CD4-positive, alpha-beta T cell treated with Interleukin-2 at 100 ng/mL for 4 hours (primary cell): ENCODE data around the gene IL3.

Experiments used
- DNase-seq: peaks from one replicate; pipeline ENCODE4 v3.0.0-alpha.2; 2020; ENCODE audit warnings: low spot score

IL3 gene

GRCh38 chr5:132057498-132058255, 2.8 kb upstream of the IL3 start:
- DNase-seq: no peak

- DNase-seq: no peak
Measured at GRCh38 chr5:132058646-132059042, 1.8 kb upstream of the IL3 start.

DNA sequence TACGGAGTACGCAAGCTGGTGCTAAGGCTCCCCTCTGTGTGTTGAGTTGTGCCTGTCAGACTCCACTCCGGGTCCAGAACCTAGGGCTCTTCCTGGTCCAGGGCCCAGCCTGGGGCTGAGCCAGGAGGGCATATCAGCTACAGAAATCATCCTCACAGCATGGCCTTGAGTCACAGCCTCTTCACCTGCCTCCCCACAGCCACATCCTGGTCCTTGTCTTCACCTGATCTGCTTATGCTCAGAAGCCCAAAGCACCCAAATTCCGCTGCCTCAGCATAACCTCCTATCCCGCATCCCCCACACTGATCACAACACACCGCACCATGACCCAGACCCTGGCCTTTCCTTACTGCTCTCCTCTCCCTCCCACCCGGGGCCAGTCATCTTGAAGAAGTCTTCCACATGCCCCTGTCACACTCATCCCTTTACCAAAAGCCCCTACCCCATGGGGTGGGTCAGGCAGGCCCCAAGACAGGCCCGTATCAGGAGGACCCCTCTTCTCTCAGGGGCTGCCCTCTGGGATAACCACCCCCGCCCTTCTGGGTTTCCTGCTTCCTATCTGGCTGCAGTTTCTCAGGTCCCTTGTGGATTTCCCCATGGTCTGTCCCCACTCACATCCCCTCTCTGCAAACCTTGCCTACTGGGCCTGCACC, 1.3 kb upstream of the IL3 start:
- peak; percentile 42 for DNase-seq

DNA sequence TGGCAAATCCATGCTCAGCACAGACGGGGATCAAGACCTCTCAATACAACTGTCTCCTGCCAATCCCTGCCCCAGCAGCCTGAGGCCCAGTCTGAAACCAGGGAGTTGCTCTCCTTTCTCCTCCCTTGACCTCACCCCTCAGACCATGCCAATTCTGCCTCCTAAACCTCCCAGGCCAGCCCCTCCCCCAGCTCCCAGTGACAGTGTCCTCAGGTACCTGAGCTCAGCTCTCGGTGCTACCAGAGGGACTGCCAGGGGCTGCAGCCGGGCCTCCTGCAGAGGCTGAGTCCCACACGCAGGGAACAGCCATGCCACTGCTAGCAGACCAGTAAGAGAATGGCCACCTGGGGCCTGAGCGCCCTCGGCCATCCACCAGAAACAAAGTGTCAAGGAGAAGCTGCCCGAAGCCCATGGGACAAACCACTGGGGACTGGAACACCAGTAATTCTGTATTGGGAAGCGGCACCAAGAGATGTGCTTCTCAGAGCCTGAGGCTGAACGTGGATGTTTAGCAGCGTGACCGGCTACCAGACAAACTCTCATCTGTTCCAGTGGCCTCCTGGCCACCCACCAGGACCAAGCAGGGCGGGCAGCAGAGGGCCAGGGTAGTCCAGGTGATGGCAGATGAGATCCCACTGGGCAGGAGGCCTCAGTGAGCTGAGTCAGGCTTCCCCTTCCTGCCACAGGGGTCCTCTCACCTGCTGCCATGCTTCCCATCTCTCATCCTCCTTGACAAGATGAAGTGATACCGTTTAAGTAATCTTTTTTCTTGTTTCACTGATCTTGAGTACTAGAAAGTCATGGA, 557 bp upstream of the IL3 start:
- DNase-seq: no peak

GRCh38 chr5:132063090-132063911, 2.8 kb downstream of the IL3 start:
- peak; percentile 80 for DNase-seq

- no peak for DNase-seq
Measured at GRCh38 chr5:132064140-132064539, 3.7 kb downstream of the IL3 start.

- peak; percentile 82 for DNase-seq
Measured at GRCh38 chr5:132064738-132065331, 4.4 kb downstream of the IL3 start.

- DNase-seq: peak; percentile 57
Measured at GRCh38 chr5:132065351-132065937, 5.0 kb downstream of the IL3 start.

DNA sequence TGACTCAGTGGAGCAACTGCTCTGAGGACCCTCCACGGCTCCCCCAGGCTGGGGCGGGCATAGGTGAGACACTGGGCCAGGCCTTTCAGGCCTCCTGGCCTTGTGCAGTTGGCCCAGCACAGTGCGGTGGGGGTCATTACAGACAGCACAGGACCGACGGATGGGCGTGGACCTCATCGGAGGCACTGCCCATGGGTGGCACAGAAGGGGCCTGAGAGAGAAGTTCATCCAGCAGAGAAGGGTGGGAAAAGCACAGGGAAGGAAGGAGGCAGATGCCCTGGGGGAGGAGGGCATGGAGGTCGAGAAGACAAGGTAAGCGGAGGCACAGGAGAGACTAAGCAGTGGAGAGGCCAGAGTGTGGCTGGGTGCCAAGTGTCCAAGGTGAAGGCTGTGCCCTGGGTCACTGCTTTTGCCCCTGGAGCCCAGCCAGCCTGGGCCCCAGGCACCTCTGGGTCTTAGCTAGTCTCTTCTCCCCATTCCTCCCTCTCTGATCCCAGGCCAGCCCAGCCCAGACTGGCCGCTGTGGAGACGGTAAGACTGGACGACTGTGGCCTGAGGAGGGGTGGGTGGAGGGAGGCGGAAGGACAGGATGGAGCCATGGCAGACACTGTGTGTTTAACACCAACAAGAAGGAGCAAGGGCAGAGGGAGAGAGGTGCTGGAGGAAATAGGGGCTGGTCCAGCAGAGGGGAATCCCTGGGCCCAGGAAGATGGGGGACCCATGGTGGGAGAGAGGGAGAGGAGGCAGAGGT, 5.7 kb downstream of the IL3 start:
- no peak for DNase-seq

- no peak for DNase-seq
Measured at GRCh38 chr5:132066871-132067270, 6.4 kb downstream of the IL3 start.

DNA sequence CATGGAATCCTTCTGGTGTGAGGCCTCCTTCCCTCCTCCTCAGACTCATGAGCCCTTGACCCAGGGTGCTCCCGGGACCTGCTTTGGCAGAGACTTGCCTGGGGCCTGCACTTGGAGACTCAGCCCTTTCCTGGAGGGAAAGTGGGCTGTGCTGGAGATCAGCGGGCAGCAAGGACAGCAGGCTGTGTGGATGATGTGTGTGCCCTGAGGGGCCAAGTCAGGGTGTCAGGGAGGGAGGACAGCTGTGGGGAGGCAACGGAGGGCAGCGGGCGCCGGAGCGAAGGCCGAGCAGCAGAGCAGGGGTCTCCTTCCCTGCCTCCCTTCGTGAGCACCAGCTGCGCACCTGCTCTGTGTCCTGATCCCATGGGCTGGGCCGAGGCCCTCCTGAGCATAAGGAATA, 7.0 kb downstream of the IL3 start:
- DNase-seq: no peak

DNA sequence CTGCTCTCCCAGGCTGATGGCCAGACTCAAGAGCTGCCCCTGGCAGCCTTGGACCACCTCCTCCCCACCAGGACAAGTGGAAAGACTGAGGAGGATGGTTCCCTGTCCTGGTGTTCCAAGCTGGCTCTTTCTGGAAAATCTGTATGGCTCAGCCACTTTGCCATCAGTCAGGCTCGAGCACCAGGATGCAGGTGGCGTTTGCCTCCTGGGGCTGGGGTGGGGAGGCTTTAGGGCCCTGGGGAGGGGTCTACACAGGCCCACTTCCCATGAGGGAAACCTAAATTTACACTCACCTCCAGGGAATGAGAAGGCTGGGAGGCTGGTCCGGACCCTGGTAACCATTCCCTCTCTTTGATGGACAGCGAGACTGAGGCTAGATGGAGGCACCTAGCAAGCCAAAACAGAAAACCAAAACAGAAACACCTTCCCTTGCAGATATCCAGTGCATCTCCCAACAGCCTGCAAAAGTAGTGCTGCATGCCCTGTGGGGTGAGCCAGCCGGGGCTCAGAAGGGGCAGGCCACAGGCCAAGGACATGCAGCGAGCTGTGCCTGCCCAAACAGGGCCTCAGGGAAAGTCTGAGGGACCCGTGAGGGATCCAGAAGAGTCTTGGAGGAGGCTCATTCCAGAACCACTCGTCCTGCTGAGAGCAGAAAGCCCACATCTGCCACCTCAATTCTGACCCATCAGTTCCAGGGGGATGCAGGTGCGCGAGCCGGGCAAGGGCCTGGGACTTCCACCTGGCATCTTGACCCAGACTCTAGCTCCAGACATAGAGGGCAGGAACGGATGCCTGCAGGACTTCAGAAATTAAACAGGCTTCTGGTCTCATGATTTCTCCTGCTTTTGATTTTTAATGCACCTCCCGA, 7.7 kb downstream of the IL3 start:
- no peak for DNase-seq

DNA sequence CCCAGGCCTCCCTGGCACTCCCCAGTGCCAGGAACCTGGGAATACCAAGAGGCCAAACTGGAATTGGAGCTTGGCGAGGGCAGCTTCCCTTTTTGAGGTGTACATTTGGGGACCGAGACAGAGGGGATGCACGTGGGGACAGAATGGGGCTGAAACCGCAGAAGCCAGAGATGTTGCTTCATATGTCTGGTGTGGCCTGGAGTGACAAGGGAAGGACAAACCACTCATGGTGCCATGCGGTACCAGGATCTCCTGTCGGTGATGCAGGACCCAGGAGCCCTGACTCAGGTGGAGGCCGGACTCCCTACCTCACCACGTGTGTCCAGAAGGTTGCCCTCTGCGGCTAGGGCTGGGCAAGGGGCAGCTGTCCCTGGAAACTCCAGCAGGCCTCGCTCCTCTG, 9.1 kb downstream of the IL3 start:
- DNase-seq: no peak

DNA sequence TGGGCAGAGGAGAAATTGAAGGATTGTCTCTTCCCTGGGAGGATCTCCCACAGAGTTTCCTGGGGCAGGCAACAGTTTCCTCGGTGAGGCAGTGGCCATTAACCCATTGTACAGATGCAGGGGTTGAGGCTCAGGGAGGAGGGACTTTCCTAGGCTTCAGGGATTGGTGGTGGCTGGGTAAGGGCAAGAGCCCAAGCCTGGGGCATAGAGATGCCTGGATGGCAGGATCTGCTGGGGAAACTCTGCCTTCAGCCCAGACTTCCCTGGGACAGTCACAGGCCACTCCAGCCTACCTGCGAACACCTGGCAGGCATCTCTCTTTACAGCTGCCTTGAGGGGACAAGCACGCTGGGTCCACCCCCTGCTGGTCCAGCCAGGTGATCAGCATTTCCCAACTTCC, 9.5 kb downstream of the IL3 start:
- DNase-seq: no peak

DNA sequence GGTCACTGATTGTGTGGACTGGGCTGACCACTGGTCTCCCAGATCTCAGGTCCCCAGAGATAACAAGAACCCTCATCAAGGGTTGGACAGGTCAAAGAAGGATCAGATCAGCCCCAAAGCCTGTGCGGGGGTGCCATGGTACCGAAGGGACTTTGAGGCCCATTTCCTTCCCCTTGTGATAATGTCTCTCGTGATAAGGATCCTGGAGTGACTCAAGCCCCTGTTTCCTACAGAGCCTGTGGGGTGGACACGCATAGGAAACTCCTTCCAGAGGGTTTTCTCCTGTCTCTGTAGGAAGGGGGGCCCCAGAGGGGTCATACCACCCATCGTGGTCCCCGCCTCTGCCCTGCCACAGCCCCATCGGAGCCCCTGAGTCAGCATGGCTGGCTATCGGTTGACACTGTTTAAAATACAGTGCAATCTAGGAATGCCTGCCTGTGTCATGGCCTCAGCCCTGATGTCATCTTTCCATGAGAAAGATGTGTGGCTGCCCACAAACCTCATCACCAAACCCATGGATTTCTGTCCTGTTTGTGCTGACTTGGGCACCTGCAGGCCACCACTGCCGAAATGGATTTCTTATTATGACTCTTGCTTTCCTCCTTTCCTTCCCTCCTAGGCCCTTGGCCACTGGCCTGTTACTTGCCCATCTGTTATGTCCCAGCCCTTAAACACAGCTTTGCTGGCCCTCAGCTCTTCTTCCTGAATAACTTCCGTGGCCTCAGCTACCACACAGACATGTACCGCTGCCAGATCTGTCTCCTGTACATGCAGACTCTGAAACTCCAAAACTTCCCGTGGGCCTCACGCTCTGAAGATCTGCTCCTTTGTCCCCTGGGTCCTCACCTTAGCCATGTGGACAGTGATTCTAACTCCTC, 10.2 kb downstream of the IL3 start:
- DNase-seq: no peak

GRCh38 chr5:132071338-132071707, 10.9 kb downstream of the IL3 start:
- DNase-seq: no peak

GRCh38 chr5:132072070-132072469, 11.6 kb downstream of the IL3 start:
- DNase-seq: no peak

- no peak for DNase-seq
Measured at GRCh38 chr5:132072528-132072927, 12.1 kb downstream of the IL3 start.
